ENCODE results near the gene AGR3.

The AGR3 gene

GRCh38 chr7:16846601-16847165 is 35.1 kb downstream of the AGR3 start:
- H3K27ac ChIP-seq = no peak overlapping the region
- ChIA-PET POLR2A (ENCODE audit: low non-redundant PET) (no interaction called here), CTCF (interaction anchor here (0.5 to 1.0 kb wide), 4 partner anchors 35 to 615 kb away, joined by 3 read pairs; partner anchors contain the start of gene AGR3)
- no peak for TF ChIP-seq CTCF (conservative IDR thresholded peaks at IDR 0.05; ENCODE audit: low read depth)
- DNase-seq (ENCODE audit: low spot score) = peak; percentile 26

GRCh38 chr7:16845746-16846145 is 36.0 kb downstream of the AGR3 start:
- H3K27ac ChIP-seq = no peak overlapping the region
- TF ChIP-seq CTCF (conservative IDR thresholded peaks at IDR 0.05; ENCODE audit: low read depth) = no peak
- DNase-seq (ENCODE audit: low spot score) = no peak
- POLR2A ChIA-PET (ENCODE audit: low non-redundant PET) = no interaction called here
- CTCF ChIA-PET = no interaction called here

GRCh38 chr7:16841681-16842080 is 40.1 kb downstream of the AGR3 start:
- CTCF ChIA-PET = no interaction called here
- no peak for TF ChIP-seq CTCF (conservative IDR thresholded peaks at IDR 0.05; ENCODE audit: low read depth)
- H3K27ac ChIP-seq = no peak overlapping the region
- DNase-seq (ENCODE audit: low spot score) = no peak
- POLR2A ChIA-PET (ENCODE audit: low non-redundant PET) = no interaction called here

- ChIA-PET POLR2A (ENCODE audit: low non-redundant PET) (no interaction called here), CTCF (interaction anchor here (0.7 to 1.0 kb wide), 2 partner anchors 33 to 1931 kb away, joined by 3 to 4 read pairs; no protein-coding TSS in a partner anchor)
- no peak for TF ChIP-seq CTCF (conservative IDR thresholded peaks at IDR 0.05; ENCODE audit: low read depth)
- DNase-seq (ENCODE audit: low spot score) = no peak
- no peak overlapping the region for H3K27ac ChIP-seq
These were observed 41.7 kb downstream of the AGR3 start for GRCh38 chr7:16840094-16840493.

GRCh38 chr7:16839646-16840045 is 42.1 kb downstream of the AGR3 start:
- POLR2A ChIA-PET (ENCODE audit: low non-redundant PET) = no interaction called here
- CTCF ChIA-PET = interaction anchor here (0.5 to 1.0 kb wide), 3 partner anchors 28 to 584 kb away, joined by 3 to 4 read pairs (median 4); no protein-coding TSS in a partner anchor
- TF ChIP-seq CTCF (conservative IDR thresholded peaks at IDR 0.05; ENCODE audit: low read depth) = no peak
- DNase-seq (ENCODE audit: low spot score) = no peak
- no peak overlapping the region for H3K27ac ChIP-seq

- H3K27ac ChIP-seq = no peak overlapping the region
- ChIA-PET POLR2A (ENCODE audit: low non-redundant PET) (no interaction called here), CTCF (no interaction called here)
- TF ChIP-seq CTCF (conservative IDR thresholded peaks at IDR 0.05; ENCODE audit: low read depth) = no peak
- no peak for DNase-seq (ENCODE audit: low spot score)
These were observed 42.9 kb downstream of the AGR3 start for GRCh38 chr7:16838891-16839290.
